GM19035 (cell line): ENCODE measurements around the gene KLK13.

Source experiments
- ATAC-seq: cut with Tn5 transposase; IDR thresholded peaks from one replicate; pipeline ENCODE4 v1.9.1; 2021; ENCODE audit not compliant: unreplicated experiment

KLK13 gene, protein sequence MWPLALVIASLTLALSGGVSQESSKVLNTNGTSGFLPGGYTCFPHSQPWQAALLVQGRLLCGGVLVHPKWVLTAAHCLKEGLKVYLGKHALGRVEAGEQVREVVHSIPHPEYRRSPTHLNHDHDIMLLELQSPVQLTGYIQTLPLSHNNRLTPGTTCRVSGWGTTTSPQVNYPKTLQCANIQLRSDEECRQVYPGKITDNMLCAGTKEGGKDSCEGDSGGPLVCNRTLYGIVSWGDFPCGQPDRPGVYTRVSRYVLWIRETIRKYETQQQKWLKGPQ

DNA sequence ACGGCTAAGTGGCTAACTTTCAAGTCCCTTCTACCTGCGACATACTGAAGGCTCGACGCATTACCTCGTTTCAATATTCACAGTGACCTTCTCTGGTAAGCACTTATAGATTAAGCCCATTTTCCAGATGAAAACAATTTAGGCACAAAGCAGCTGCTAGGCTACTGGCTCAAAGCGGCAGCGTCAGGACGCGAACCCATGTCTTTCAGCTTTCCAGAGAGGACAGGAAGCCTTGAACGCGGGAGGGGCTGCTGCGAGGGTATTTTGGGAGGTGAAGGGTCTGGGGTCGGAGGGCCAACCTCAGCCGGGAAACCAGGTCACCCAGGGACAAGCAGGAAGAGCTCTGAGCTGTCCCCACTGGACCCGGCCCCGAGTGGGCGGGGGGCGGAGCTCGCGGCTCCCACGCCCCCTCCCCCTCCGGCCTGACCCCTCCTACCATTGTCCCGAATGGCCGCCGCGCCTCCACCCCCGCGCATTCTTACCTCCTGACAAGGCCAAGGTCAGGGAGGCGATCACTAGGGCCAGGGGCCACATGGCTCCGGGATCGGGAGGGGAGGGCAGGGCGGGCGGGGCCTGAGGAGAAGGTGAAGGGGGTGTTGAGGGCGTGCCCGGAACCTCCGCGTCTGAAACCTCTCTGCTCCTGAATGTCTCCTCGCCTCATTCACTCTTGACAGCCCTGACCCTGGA lies at the start of gene KLK13:
TSS of gene KLK13 (minus strand) at position 559 of the 687 bp plus-strand sequence. CDS start at position 534, 25 bp downstream.
- no peak for ATAC-seq

- ATAC-seq = no peak
Measured at GRCh38 chr19:51114087-51114729, 49.3 kb upstream of the KLK13 start.

GRCh38 chr19:51111606-51112005 lies 46.7 kb upstream of the KLK13 start:
- ATAC-seq = no peak

GRCh38 chr19:51110666-51110971 lies 45.7 kb upstream of the KLK13 start:
- ATAC-seq = no peak

DNA sequence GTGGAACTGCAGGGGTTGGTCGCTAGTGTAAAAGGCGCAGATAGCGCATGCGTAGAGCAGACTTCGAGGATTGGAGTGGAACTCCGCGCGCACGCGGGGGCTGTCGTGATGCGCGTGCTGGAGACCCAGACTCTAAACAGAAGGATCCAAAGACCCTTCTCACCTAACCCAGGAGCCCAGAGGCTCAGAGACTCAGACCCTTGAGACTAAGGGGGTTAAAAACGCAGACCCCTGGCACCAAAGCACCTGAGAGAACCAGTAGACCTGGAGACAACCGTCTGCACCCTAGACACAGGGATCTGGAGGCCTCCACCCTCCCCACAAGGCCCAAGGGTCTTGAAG lies 43.9 kb upstream of the KLK13 start:
- peak; percentile 30 for ATAC-seq

DNA sequence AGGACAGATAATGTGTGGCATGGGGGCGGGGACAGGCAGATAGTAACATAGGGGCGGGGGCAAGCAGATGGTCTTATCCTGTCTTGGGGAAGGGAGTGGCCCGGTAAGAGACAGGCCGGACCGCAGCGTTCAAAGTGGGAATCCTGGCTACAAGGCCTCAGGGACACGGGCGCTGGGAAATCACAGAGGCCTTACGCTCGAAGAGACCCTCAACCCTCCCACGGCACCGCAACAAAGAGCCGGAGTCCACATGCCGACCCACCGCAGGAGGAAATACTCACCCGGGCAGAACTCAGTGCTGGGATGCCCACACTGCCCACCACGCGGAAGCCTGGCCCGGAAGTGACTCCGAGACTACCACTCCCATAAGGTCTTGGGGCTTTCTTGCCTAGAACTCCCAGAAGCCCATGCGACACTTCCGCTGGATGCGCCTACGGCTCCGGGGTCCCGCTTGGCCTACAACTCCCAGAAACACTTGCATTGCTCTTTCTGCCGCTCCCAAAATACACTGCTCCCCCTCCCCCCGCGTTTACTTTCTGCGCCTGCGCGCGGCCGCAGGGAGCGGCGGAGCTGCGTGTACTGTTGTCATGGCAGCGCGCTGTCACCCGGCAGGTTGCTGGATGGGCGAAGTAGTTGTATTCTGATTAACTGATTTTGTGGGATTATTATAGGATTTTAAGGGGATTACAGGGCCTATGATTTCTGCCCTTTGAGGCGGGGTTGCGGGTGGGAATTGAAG lies 43.3 kb upstream of the KLK13 start, which contains the start of gene CTU1:
TSS of gene CTU1 (minus strand) at position 344 of the 739 bp plus-strand sequence. CDS start 3,840 bp downstream, outside the sequence.
- ATAC-seq = peak; percentile 96

DNA sequence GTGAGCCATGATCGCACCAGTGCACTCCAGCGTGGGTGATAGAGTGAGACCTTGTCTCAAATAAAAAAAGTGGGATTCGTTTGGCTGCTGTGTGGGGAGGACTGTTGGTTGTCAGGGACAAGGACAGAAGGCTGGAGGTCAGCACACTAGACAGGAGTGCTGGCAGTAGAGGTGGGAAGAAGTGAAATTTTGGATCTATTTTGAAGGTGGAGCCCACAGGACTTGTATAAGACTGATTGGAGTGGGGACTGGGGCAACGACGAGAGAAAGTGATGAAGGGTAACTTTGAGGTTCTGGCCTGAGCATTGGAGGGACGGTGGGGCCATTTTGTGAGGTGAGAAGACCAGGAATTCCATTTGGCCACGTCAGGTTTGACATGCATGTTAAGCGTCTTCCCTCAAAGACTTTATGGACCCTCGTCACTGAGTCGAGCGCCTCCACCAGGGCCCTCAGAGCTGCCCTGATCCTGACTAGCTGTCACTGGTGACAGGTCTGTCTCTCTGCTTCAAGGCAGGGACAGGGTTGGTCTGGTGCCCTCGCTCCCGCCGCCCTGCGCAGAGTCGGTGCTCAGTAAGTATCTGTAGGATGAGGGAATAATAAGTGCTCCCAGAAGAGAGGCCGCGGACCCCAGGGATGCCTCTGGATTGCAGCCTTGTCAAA lies 42.6 kb upstream of the KLK13 start:
- no peak for ATAC-seq

- no peak for ATAC-seq
Measured at GRCh38 chr19:51103926-51104341, 39.0 kb upstream of the KLK13 start.

DNA sequence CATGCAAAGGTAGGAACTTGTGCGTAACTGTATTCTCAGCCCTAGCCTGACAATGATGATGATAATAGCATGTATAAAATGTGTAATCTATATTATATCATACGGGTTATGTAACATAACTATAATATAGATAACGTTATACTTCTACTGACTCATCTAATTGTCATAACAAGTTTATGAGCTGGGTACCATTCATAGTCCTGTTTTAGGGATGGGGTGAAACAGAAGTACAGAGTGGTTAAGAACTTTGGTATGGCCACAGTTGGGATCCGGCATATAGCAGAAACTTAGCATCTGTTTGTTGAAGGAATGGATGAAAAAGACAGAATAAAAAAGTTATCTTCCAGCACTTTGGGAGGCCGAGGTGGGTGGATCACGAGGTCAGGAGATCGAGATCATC lies 38.1 kb upstream of the KLK13 start:
- no peak for ATAC-seq

GRCh38 chr19:51101171-51101865 lies 36.4 kb upstream of the KLK13 start:
- ATAC-seq = no peak

DNA sequence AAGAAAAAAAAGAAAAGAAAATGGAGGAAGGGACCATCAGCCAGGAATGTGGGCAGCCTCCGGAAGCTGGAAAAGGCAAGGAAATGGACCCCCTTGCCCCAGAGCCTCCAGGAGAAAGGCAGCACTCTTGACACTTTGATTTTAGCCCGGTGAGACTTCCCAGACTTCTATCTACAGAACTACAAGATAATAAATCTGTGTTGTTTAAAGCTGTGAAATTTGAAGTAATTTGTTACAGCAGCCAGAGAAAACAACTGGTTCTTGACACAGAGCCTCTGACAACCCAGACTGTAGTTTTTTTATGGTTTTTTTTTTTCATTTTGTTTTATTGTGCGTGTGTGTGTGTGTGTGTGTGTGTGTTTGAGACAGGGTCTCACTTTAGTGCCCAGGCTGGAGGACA lies 35.7 kb upstream of the KLK13 start:
- no peak for ATAC-seq

- no peak for ATAC-seq
Measured at GRCh38 chr19:51099047-51099382, 34.1 kb upstream of the KLK13 start.

DNA sequence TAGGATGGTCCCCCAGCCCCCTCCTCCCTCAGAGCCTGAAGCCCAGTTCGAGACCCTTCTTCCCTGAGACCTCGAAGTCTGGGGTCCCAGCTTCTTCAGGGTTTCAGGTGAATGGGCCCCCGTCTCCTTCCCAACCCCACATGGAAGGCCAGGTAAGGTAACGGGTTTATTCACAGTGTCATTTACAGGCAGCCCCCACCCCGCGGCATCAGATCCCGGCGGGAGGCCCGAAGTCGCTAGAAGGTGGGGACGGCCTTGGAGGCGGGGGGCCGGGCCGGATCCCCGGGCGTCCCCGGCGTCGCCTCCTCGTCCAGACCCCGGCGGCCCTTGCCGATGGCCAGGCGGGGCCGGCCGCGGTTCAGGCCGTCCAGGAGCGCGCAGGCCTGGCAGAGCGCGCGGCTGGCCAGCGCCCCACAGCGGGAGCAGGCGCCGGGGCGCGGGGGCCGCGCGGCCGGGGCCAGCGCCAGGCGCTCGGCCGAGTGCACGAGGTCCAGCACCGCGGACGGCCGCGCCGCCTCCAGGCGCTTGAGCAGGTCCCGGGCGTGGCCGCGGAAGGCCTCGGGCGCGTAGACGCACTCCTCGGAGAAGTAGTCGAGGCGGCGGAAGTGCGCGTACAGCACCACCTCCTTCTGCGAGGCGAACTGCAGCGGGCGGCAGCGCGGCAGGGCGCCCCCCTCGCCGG lies 33.6 kb upstream of the KLK13 start:
- no peak for ATAC-seq

- no peak for ATAC-seq
Measured at GRCh38 chr19:51097796-51098195, 32.9 kb upstream of the KLK13 start.

DNA sequence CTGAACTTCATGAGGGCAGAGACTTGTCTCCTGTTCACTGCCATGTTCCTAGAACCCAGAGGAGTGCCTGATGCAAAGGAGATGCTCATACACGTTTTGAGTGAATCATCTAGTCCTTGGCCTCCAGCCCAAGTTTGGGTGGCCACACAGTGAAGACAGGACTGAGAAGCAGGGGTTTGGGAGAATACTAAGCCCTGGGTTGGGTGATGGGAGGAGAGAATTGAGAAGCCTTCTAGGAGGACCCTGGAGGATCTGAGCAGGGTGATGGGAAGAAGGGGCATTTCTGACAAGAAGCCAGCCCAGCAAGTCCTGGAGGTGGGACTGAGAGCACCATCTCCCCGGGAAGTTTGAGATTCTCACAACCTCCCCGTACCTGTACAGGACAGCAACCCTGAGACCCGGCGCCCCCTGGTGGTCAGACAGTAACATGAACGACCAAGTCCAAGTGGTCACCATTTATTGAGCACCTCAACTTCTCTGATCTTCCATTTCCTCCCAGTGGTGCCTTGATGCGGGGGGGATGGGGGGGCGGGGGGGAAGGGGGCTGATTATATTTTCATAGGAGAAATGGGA lies 32.4 kb upstream of the KLK13 start:
- no peak for ATAC-seq

DNA sequence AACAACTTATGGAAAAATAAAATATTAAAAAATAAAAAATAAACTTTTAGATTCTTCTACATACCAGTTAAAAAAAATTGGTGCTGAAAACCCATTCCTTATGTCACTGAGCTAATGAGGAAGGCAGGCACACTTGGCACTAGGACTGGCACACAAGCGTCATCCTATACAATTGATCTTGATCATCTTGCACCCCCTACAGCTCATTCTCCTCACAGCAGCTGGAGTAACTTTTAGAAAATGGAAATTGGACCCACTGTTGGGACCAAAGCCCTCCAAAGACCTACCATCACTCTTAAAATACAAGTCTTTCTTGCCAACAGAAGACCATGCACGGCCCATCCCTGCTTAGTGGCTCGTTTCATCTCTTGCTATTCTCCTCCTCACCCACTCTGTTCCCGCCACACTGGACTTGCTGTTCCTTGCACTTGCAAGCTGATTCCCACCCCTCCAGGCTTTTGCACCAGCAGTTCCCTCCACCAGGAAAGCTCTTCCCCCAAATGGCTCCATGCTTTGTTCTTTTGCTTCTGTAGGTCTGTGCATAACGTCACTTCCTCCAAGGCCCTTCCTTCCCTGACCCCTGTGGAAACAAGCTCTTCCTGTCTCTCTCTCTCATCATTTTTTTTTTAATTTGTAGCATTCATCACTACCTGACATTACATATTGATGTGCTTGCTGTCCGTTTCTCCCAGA lies 31.7 kb upstream of the KLK13 start:
- ATAC-seq = no peak

GRCh38 chr19:51094696-51095279 lies 29.9 kb upstream of the KLK13 start:
- ATAC-seq = no peak

GRCh38 chr19:51093510-51094345 lies 28.8 kb upstream of the KLK13 start:
- ATAC-seq = no peak
